ENCODE data around the gene PROZ. TPM values are rescaled to one million over a fixed set of nuclear protein-coding genes. Genes with fewer than 3 reads are reported as not detected.

The PROZ gene
- total RNA-seq, 1 donor from 2014 or later: not detected

GRCh38 chr13:113172419-113172926, 14.0 kb downstream of the PROZ start:
- H3K27ac Mint-ChIP-seq: no peak overlapping the region
- H3K27me3 Mint-ChIP-seq (ENCODE audit: low read depth): no peaks in the 10 kb centered on the region
- intact Hi-C loops (cut with micrococcal nuclease): no loop called here
- peaks cover 9% of the 10 kb centered on the region for H3K4me1 Mint-ChIP-seq (ENCODE audit: low read depth)
- no peak overlapping the region for H3K4me3 Mint-ChIP-seq (ENCODE audit: low read depth)
- peaks cover 55% of the 10 kb centered on the region for H3K36me3 Mint-ChIP-seq (ENCODE audit: low read depth)
- no peaks in the 10 kb centered on the region for H3K9me3 Mint-ChIP-seq
- DNase-seq (ENCODE audit: low spot score): no peak

- Mint-ChIP-seq H3K9me3 (no peaks in the 10 kb centered on the region), H3K27me3 (ENCODE audit: low read depth) (no peaks in the 10 kb centered on the region), H3K36me3 (ENCODE audit: low read depth) (peaks cover 64% of the 10 kb centered on the region), H3K4me3 (ENCODE audit: low read depth) (peak overlapping the region; percentile 15), H3K4me1 (ENCODE audit: low read depth) (peaks cover 8% of the 10 kb centered on the region), H3K27ac (peak overlapping the region; percentile 76)
- no peak for DNase-seq (ENCODE audit: low spot score)
- intact Hi-C loops (cut with micrococcal nuclease): no loop called here
Measured at GRCh38 chr13:113176280-113176679, 17.8 kb downstream of the PROZ start.

DNA sequence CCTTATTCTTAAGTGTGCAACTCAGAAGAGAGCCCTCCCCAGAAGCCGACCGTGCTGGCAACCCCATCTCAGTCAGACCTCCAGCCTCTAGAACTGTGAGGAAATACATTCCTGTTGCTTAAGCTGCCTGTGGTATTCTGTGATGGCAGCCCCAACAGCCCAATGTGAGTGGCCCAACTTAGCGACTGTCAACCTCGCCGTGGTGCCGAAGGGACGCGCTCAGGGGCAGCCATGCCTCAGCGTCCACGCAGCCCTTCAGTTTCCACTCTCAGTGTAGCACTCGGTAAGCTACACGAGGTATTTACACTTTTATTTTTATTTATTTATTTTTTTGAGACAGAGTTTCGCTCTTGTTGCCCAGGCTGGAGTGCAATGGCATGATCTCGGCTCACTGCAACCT, 18.4 kb downstream of the PROZ start:
- Mint-ChIP-seq H3K27me3 (ENCODE audit: low read depth) (no peaks in the 10 kb centered on the region), H3K4me1 (ENCODE audit: low read depth) (peaks cover 8% of the 10 kb centered on the region), H3K27ac (no peak overlapping the region), H3K4me3 (ENCODE audit: low read depth) (no peak overlapping the region), H3K36me3 (ENCODE audit: low read depth) (peaks cover 63% of the 10 kb centered on the region), H3K9me3 (no peaks in the 10 kb centered on the region)
- no peak for DNase-seq (ENCODE audit: low spot score)
- intact Hi-C loops (cut with micrococcal nuclease): no loop called here

DNA sequence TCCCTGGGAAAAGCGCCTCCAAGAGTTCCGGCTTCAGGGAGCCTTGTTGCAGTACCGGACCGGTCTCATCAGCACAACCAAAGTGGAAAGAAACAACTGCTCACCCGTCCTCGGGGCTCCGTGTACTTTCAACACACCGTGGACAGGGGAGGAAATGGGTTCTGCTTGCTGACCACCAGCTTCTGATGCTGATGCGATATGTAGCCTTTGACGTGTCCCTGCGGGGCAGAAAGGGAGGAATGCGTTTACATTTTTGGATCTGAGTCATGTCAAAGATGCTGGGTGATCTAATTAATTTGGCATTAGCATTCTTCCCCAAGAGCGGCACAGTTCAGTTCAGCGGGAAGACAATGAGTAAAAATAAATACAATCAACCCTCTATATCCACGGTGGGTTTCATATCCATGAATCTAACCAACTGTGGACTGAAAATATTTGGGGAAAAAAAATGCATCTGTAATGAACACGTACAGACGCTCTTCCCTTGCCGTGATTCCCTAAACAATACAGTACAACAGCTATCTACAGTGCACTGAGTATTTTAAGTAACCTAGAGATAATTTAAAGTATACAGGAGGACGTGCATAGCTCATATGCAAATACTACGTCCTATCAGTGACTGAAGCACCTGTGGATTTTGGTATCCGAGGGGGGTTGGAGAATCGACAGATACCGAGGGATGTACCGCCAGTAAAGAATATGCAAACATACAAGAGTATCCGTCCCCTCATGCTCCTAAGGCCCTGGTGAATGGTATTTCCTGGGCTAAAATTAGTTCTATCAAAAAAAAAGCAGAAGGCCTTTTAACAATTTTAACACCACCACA, 19.8 kb downstream of the PROZ start:
- Mint-ChIP-seq H3K27ac (no peak overlapping the region), H3K4me1 (ENCODE audit: low read depth) (peaks cover 8% of the 10 kb centered on the region), H3K4me3 (ENCODE audit: low read depth) (no peak overlapping the region), H3K36me3 (ENCODE audit: low read depth) (peaks cover 71% of the 10 kb centered on the region), H3K27me3 (ENCODE audit: low read depth) (no peaks in the 10 kb centered on the region), H3K9me3 (no peaks in the 10 kb centered on the region)
- intact Hi-C loops (cut with micrococcal nuclease): no loop called here
- DNase-seq (ENCODE audit: low spot score): no peak

DNA sequence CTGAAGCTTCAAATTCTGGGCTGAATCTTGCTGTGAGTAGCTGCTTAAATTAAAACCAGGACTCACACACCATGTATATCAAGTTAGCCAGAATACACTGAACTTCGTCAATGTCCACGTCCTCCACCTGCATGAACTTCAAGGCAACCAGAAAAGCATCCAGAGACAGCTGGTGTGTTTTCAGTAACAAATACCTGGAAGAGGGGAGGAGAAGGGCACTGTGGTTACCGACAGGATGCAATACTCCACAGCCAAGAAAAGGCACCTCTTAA, 20.4 kb downstream of the PROZ start:
- DNase-seq (ENCODE audit: low spot score): no peak
- no peaks in the 10 kb centered on the region for H3K9me3 Mint-ChIP-seq
- H3K4me3 Mint-ChIP-seq (ENCODE audit: low read depth): no peak overlapping the region
- intact Hi-C loops (cut with micrococcal nuclease): no loop called here
- no peaks in the 10 kb centered on the region for H3K27me3 Mint-ChIP-seq (ENCODE audit: low read depth)
- no peak overlapping the region for H3K27ac Mint-ChIP-seq
- H3K4me1 Mint-ChIP-seq (ENCODE audit: low read depth): peaks cover 8% of the 10 kb centered on the region
- peaks cover 77% of the 10 kb centered on the region for H3K36me3 Mint-ChIP-seq (ENCODE audit: low read depth)

- Mint-ChIP-seq H3K4me3 (ENCODE audit: low read depth) (no peak overlapping the region), H3K27ac (no peak overlapping the region), H3K36me3 (ENCODE audit: low read depth) (peaks cover 74% of the 10 kb centered on the region), H3K4me1 (ENCODE audit: low read depth) (peaks cover 8% of the 10 kb centered on the region), H3K27me3 (ENCODE audit: low read depth) (no peaks in the 10 kb centered on the region), H3K9me3 (no peaks in the 10 kb centered on the region)
- no peak for DNase-seq (ENCODE audit: low spot score)
- intact Hi-C loops (cut with micrococcal nuclease): no loop called here
Measured at GRCh38 chr13:113179374-113180230, 21.2 kb downstream of the PROZ start.

- intact Hi-C loops (cut with micrococcal nuclease): no loop called here
- no peaks in the 10 kb centered on the region for H3K27me3 Mint-ChIP-seq (ENCODE audit: low read depth)
- peaks cover 15% of the 10 kb centered on the region for H3K4me1 Mint-ChIP-seq (ENCODE audit: low read depth)
- H3K9me3 Mint-ChIP-seq: no peaks in the 10 kb centered on the region
- no peak overlapping the region for H3K4me3 Mint-ChIP-seq (ENCODE audit: low read depth)
- no peak overlapping the region for H3K27ac Mint-ChIP-seq
- no peak for DNase-seq (ENCODE audit: low spot score)
- H3K36me3 Mint-ChIP-seq (ENCODE audit: low read depth): peaks cover 69% of the 10 kb centered on the region
Measured at GRCh38 chr13:113182046-113182445, 23.6 kb downstream of the PROZ start.

- Mint-ChIP-seq H3K4me3 (ENCODE audit: low read depth) (no peak overlapping the region), H3K9me3 (no peaks in the 10 kb centered on the region), H3K36me3 (ENCODE audit: low read depth) (peaks cover 74% of the 10 kb centered on the region), H3K4me1 (ENCODE audit: low read depth) (peaks cover 22% of the 10 kb centered on the region), H3K27ac (no peak overlapping the region), H3K27me3 (ENCODE audit: low read depth) (no peaks in the 10 kb centered on the region)
- DNase-seq (ENCODE audit: low spot score): no peak
- intact Hi-C loops (cut with micrococcal nuclease): no loop called here
Measured at GRCh38 chr13:113183450-113184129, 25.1 kb downstream of the PROZ start.

- intact Hi-C loops (cut with micrococcal nuclease): no loop called here
- no peak for DNase-seq (ENCODE audit: low spot score)
- H3K27ac Mint-ChIP-seq: no peak overlapping the region
- H3K27me3 Mint-ChIP-seq (ENCODE audit: low read depth): no peaks in the 10 kb centered on the region
- H3K4me1 Mint-ChIP-seq (ENCODE audit: low read depth): peaks cover 20% of the 10 kb centered on the region
- no peak overlapping the region for H3K4me3 Mint-ChIP-seq (ENCODE audit: low read depth)
- peaks cover 74% of the 10 kb centered on the region for H3K36me3 Mint-ChIP-seq (ENCODE audit: low read depth)
- H3K9me3 Mint-ChIP-seq: no peaks in the 10 kb centered on the region
Measured at GRCh38 chr13:113184568-113185440, 26.4 kb downstream of the PROZ start.

DNA sequence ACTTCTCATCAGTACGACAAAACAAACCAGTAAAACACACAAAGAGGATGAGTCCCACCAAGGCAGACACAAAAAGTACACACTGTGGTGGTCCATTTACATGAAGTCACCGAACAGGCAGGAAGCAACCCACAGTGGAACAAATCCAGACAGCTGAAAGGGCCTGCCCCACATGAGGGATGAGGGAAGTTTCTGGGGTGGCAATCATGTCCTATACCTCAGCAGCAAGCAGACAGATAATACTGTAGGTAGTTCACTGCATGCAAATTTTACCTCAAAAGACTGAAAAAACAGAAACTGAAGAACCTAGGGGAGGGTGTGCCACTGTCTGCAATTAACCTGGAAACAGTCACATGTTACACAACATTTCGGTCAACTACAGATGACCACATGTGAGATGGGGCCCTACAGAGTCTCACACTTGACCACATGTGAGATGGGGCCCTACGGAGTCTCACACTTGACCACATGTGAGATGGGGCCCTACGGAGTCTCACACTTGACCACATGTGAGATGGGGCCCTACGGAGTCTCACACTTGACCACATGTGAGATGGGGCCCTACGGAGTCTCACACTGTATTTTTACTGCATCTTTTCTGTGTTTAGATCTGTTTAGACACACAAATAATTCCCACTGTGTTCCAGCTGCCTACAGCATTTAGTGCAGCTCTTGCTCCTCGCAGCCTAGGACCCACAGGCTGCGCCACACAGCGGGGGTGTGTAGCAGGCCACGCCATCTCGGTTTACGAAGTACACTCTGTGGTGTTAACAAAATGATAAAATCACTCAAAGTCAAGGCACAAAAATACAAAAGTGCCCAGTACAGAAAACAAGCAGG, 27.8 kb downstream of the PROZ start:
- no peak overlapping the region for H3K27ac Mint-ChIP-seq
- peaks cover 69% of the 10 kb centered on the region for H3K36me3 Mint-ChIP-seq (ENCODE audit: low read depth)
- no peak for DNase-seq (ENCODE audit: low spot score)
- peaks cover 20% of the 10 kb centered on the region for H3K4me1 Mint-ChIP-seq (ENCODE audit: low read depth)
- intact Hi-C loops (cut with micrococcal nuclease): no loop called here
- no peaks in the 10 kb centered on the region for H3K27me3 Mint-ChIP-seq (ENCODE audit: low read depth)
- no peaks in the 10 kb centered on the region for H3K9me3 Mint-ChIP-seq
- no peak overlapping the region for H3K4me3 Mint-ChIP-seq (ENCODE audit: low read depth)

- Mint-ChIP-seq H3K9me3 (no peaks in the 10 kb centered on the region), H3K4me1 (ENCODE audit: low read depth) (peaks cover 20% of the 10 kb centered on the region), H3K4me3 (ENCODE audit: low read depth) (no peak overlapping the region), H3K27ac (peak overlapping the region; percentile 24), H3K27me3 (ENCODE audit: low read depth) (no peaks in the 10 kb centered on the region), H3K36me3 (ENCODE audit: low read depth) (peaks cover 61% of the 10 kb centered on the region)
- no peak for DNase-seq (ENCODE audit: low spot score)
- intact Hi-C loops (cut with micrococcal nuclease): no loop called here
Measured at GRCh38 chr13:113187263-113187669, 28.8 kb downstream of the PROZ start.

Measured in activated T-helper 2 cell treated with anti-CD3 and anti-CD28 coated beads, Interferon-gamma antibody, Interleukin-2, Interleukin-4, amounts not matched to agents 10 μg/mL and 5 μg/mL and 100 μg/mL, durations not matched to agents 14 hours and 24 hours and 36 hours (primary cell).